HG03108 (cell line): Measurements from ENCODE around the gene NIPAL1.

Source experiments
- ATAC-seq: cut with Tn5 transposase; IDR thresholded peaks from one replicate; pipeline ENCODE4 v1.9.1; 2021; ENCODE audit warnings: moderate library complexity; ENCODE audit not compliant: unreplicated experiment

NIPAL1 gene

GRCh38 chr4:48058617-48059530, 42.3 kb downstream of the NIPAL1 start:
- no peak for ATAC-seq

- no peak for ATAC-seq
These were observed 47.8 kb downstream of the NIPAL1 start for GRCh38 chr4:48064349-48064748.

GRCh38 chr4:48065587-48066052, 49.0 kb downstream of the NIPAL1 start:
- ATAC-seq = peak; percentile 71

GRCh38 chr4:48067536-48067935, 51.0 kb downstream of the NIPAL1 start:
- ATAC-seq = no peak

GRCh38 chr4:48068182-48068581, 51.6 kb downstream of the NIPAL1 start:
- no peak for ATAC-seq

DNA sequence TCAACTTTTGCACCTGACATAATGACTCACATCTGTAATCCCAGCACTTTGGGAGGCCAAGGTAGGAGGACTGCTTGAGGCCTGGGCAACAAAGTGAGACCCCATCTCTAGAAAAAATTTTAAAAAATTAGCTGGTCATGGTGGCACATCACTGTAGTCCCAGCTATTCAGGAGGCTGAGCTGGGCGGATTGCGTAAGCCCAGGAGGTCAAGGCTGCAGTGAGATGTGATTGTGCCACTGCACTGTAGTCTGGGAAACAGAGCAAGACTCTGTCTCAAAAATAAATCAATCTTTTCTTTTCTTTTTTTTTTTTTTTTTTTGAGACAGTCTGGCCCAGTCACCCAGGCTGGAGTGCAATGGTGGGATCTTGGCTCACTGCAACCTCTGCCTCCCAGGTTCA, 52.5 kb downstream of the NIPAL1 start:
- no peak for ATAC-seq

GRCh38 chr4:48071191-48071590, 54.6 kb downstream of the NIPAL1 start:
- no peak for ATAC-seq

- ATAC-seq = no peak
These were observed 57.1 kb downstream of the NIPAL1 start for GRCh38 chr4:48073567-48074103.

DNA sequence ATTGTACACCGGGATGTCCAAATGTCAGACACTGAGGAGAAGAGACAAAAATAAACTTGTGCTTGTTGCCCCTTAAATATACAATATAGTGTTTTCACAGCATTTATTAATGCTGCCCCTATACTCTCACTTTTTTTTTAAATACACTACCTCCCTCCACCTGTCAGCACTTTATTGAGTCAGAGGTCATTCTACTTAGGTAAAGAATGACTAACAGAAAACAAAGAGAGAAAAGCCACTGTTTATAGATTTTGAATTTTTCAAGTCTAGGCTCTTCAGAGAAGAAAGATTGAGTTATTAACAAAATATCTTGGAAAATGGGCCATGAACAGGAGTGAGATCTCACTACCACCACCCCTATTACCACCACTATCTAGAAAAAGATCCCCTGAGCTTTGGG, 58.1 kb downstream of the NIPAL1 start:
- no peak for ATAC-seq

GRCh38 chr4:48078425-48078824, 61.9 kb downstream of the NIPAL1 start:
- ATAC-seq = no peak

DNA sequence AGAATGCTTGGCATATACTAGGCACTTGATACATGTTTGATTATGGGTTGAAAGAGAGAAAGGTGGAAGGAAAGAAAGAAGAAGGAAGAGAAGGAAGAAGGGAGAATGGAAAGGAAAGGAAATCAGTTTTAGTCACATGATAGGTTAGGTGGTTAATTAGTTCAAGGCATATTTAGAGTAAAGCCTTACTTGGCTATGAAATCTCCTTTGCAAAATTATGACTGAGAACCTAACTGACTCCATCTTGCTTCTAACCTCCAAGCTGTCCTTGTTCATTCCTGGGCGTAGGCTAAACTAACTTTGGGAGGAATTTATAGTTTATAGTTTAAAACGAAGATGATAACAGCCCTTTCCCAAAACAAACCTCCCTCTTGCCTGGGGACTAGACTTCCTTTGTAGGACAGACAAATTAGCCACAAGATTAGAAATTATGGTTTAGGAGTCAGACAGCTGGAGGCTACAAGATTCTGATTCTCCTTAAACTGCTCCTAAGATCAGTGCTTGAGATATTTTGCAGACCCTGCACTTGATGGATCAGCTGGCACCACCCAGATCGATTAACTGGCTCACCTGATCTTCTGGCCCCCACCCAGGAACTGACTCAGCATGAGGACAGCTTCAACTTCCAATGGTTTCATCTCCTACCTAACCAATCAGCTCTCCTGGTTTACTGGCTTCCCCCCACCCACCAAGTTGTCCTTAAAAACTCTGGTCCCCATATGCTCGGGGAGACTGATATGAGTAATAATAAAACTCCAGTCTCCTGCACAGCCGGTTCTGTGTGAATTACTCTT, 62.5 kb downstream of the NIPAL1 start:
- ATAC-seq = no peak

GRCh38 chr4:48079972-48080391, 63.4 kb downstream of the NIPAL1 start:
- no peak for ATAC-seq

DNA sequence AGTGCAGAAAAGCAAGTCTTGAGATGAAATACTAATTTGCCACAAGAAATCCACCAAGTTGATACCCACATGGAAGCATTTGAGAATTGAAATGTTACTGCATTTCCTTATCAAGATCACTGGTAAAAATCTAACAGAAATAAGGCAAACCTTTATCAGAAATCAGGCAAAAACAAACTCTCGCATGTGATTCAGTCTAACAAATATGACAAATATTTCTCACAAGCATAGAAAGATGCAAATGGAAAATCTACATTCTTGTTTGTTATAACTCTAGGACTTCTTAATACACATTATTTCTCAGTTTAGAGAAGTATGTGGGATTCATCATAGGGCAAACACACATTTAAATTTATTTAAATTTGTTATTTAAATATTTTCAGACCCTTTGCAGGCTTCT, 64.6 kb downstream of the NIPAL1 start:
- no peak for ATAC-seq

- no peak for ATAC-seq
These were observed 66.4 kb downstream of the NIPAL1 start for GRCh38 chr4:48082956-48083355.

DNA sequence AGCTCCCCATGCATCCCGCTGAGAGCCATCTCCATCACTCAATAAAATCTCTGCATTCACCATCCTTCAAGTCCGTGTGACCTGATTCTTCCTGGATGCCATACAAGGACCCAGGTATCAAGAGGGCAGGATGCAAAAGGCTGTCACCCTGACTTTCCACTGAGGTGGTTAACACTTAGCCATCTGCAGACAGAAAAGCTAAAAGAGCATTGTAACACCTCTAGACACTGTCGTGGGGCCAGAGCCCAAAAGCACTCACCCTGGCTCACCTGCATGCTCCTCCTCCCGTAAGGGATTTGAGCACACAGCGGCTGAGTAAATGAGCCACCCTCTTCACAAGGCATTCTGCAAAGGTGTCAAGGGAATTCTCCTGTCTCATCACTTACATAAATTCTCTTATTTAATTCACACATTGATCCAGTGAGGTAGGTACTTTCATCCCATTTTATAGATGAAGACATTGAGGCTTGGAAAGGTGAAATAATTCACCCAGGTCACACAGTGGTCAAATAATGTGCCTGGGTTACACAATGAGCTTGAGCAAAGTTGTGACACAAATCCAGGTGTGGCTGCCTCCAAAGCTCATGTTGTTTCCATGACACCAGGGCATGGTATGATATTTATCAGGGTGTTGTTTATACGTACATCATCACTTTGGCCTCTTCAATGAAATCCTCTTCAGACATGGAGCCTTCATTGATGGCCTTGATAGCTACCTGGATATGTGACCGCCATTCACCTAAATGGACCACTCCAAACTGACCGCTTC, 69.4 kb downstream of the NIPAL1 start:
- no peak for ATAC-seq
